HepG2 (cell line): Measurements from ENCODE around the gene CARS2.
"Not testable (repeated sequence)": the region's sequence is repeated elsewhere in the genome, so short reads cannot be mapped to it uniquely, and the experiment has no call there.

Experiments used
- HCFC1 ChIP-seq: fragments of 150-350 bp; IDR thresholded peaks from 2 replicates; pipeline ENCODE4 v1.6.1; 2014; ENCODE audit warnings: low read depth, low read length
- HOXA9 ChIP-seq: sonication (generic); formaldehyde crosslinking; IDR thresholded peaks from 2 replicates; pipeline ENCODE4 v1.8.1; 2022; ENCODE audit warnings: missing genetic modification reagents, mild to moderate bottlenecking, moderate library complexity, borderline replicate concordance
- NBN ChIP-seq: fragments of 450-650 bp; conservative IDR thresholded peaks from 2 replicates; pipeline ENCODE4 v1.6.1; 2017
- POLR2A ChIP-seq, 2 experiments: IDR thresholded peaks; 2 replicates each; pipeline ENCODE4 v1.6.1; 2011; ENCODE audit warnings: low read depth in 2 of 2, low read length in 2 of 2, mild to moderate bottlenecking in 1 of 2, moderate library complexity in 1 of 2; ENCODE audit not compliant: insufficient read depth in 1 of 2
- RFX5 ChIP-seq: IDR thresholded peaks from 2 replicates; pipeline ENCODE4 v1.6.1; 2011; ENCODE audit warnings: low read depth, low read length, improper control_type of control experiment
- TAF1 ChIP-seq: sonication (generic); formaldehyde crosslinking; IDR thresholded peaks from 2 replicates; pipeline ENCODE4 v1.4.0; 2020; ENCODE audit warnings: missing genetic modification reagents
- ZFP36L2 ChIP-seq: sonication (generic); formaldehyde crosslinking; IDR thresholded peaks from 2 replicates; pipeline ENCODE4 v1.4.0; 2020; ENCODE audit warnings: missing genetic modification reagents
- ZSCAN9 ChIP-seq: IDR thresholded peaks from 2 replicates; pipeline ENCODE4 v1.6.1; 2016; ENCODE audit warnings: borderline replicate concordance
- TF ChIP-seq, protein P1 (sequence below): sonication (generic); formaldehyde crosslinking; IDR thresholded peaks from 2 replicates; pipeline ENCODE4 v1.4.0; 2020; ENCODE audit warnings: missing genetic modification reagents

DNA sequence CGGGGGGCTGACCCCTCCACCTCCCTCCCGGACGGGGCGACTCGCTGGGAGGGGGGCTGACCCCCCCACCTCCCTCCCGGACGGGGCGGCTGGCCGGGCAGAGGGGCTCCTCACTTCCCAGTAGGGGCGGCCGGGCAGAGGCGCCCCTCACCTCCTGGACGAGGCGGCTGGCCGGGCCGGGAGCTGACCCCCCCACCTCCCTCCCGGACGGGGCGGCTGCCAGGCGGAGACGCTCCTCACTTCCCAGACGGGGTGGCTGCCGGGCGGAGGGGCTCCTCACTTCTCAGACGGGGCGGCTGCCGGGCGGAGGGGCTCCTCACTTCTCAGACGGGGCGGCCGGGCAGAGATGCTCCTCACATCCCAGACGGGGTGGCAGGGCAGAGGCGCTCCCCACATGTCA, 99.6 kb downstream of the CARS2 start:
- TF ChIP-seq ZFP36L2 (CRISPR knock-in tag); HCFC1; POLR2A (IDR thresholded peaks at IDR 0.05; ENCODE audit: insufficient read depth in 1 of 2, low read depth in 2 of 2, low read length in 2 of 2); HOXA9 (CRISPR knock-in tag); TAF1; ZSCAN9 (CRISPR knock-in tag); RFX5; NBN: not testable (repeated sequence)
- TF ChIP-seq, protein P1, sequence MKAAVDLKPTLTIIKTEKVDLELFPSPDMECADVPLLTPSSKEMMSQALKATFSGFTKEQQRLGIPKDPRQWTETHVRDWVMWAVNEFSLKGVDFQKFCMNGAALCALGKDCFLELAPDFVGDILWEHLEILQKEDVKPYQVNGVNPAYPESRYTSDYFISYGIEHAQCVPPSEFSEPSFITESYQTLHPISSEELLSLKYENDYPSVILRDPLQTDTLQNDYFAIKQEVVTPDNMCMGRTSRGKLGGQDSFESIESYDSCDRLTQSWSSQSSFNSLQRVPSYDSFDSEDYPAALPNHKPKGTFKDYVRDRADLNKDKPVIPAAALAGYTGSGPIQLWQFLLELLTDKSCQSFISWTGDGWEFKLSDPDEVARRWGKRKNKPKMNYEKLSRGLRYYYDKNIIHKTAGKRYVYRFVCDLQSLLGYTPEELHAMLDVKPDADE (CRISPR knock-in tag), result not testable (repeated sequence)
